CD4-positive, alpha-beta T cell (primary cell): ENCODE results near the gene CENPE. TPM values are rescaled to one million over a fixed set of nuclear protein-coding genes. Genes with fewer than 3 reads are reported as not detected.
"Not testable (repeated sequence)": the region's sequence is repeated elsewhere in the genome, so short reads cannot be mapped to it uniquely, and the experiment has no call there.

ENCODE experiments used
- ATAC-seq: fragments of 200-7000 bp; cut with Tn5 transposase; one replicate; pipeline ENCODE4 v1.10.0; 2022; ENCODE audit warnings: mild to moderate bottlenecking; ENCODE audit not compliant: poor library complexity
- CTCF ChIA-PET: fragments of 350-600 bp; sonication (Branson Sonifier 250); formaldehyde crosslinking; loops from one replicate; lab custom pipeline; 2021; ENCODE audit warnings: antibody characterized with exemption, inconsistent platforms; lab: Charles Lee
- POLR2A ChIA-PET: fragments of 350-600 bp; sonication (Branson Sonifier 250); formaldehyde crosslinking; loops from one replicate; lab custom pipeline; 2021; ENCODE audit warnings: antibody characterized with exemption, inconsistent platforms; lab: Charles Lee
- DNase-seq, 14 experiments: peaks; one replicate each; pipeline ENCODE4 v3.0.0-alpha.2; 2013 to 2020; ENCODE audit warnings: mixed read lengths in 2 of 14
- H3K27ac ChIP-seq, 2 donors: one replicate each; pipeline versions ENCODE4 v1.5.1 to v1.7.0; 2013; ENCODE audit warnings: low read length in 2 of 2, low read depth in 1 of 2, mild to moderate bottlenecking in 1 of 2
- H3K27me3 ChIP-seq, 2 experiments: 1 replicate in 1 of 2; 2 replicates in 1 of 2; pipeline versions ENCODE4 v1.6.1 to v1.7.0; 2013; ENCODE audit warnings: low read length in 2 of 2, control low read depth in 1 of 2, mild to moderate bottlenecking in 1 of 2, moderate library complexity in 1 of 2; ENCODE audit not compliant: insufficient read depth in 2 of 2, control insufficient read depth in 1 of 2
- H3K36me3 ChIP-seq: one replicate; pipeline ENCODE4 v1.6.1; 2013; ENCODE audit warnings: low read length, control low read depth; ENCODE audit not compliant: insufficient read depth
- H3K4me1 ChIP-seq: one replicate; pipeline ENCODE4 v1.6.1; 2013; ENCODE audit warnings: low read length, control low read depth; ENCODE audit not compliant: insufficient read depth
- H3K4me3 ChIP-seq: one replicate; pipeline ENCODE4 v1.5.1; 2013; ENCODE audit warnings: mild to moderate bottlenecking, low read length, moderate library complexity
- H3K9me3 ChIP-seq, 2 experiments: 1 replicate in 1 of 2; 2 replicates in 1 of 2; pipeline versions ENCODE4 v1.6.1 to v1.7.0; 2013; ENCODE audit warnings: low read length in 2 of 2, mild to moderate bottlenecking in 2 of 2, control low read depth in 1 of 2, moderate library complexity in 1 of 2; ENCODE audit not compliant: control insufficient read depth in 1 of 2, insufficient read depth in 1 of 2
- H3K27ac Mint-ChIP-seq: one replicate; pipeline ENCODE4 v1.8.0; 2020; ENCODE audit warnings: mixed read lengths
- H3K27me3 Mint-ChIP-seq: one replicate; pipeline ENCODE4 v1.8.0; 2021; ENCODE audit warnings: mixed read lengths
- H3K36me3 Mint-ChIP-seq: one replicate; pipeline ENCODE4 v1.8.0; 2021; ENCODE audit warnings: low read depth, mixed read lengths
- H3K4me1 Mint-ChIP-seq: one replicate; pipeline ENCODE4 v1.8.0; 2021; ENCODE audit warnings: low read depth, mixed read lengths
- H3K4me3 Mint-ChIP-seq: one replicate; pipeline ENCODE4 v1.8.0; 2020; ENCODE audit warnings: mild to moderate bottlenecking, mixed read lengths
- H3K9me3 Mint-ChIP-seq: one replicate; pipeline ENCODE4 v1.8.0; 2020; ENCODE audit warnings: mixed read lengths
- intact Hi-C, 2 experiments: fragments of 100-400 bp; cut with DNase I in 1 of 2; cut with micrococcal nuclease in 1 of 2; formaldehyde crosslinking; loops; one replicate each; pipeline versions ENCODE4 v1.15.1 to v1.9.0; 2023 to 2025; cut with DNase I, micrococcal nuclease
- total RNA-seq, 174 experiments: library from RNA in 2 of 174; stranded (reverse) in 2 of 174; gene quantifications; one replicate each; pipeline ENCODE4 v1.2.3 and lab custom pipeline; 2021 to 2026
- TF ChIP-seq, protein P1 (sequence below): fragments of 200-600 bp; IDR thresholded peaks from one replicate; pipeline ENCODE4 v1.8.0; 2022; ENCODE audit warnings: antibody characterized with exemption, mild to moderate bottlenecking

Gene CENPE
- total RNA-seq, 2 experiments from 2014 or later, result 2.7 to 3.2 TPM

GRCh38 chr4:103193457-103193856, 4.7 kb downstream of the CENPE start:
- ChIA-PET POLR2A (no interaction called here), CTCF (no interaction called here)
- H3K9me3 Mint-ChIP-seq, result no peaks in the 10 kb centered on the region
- Histone ChIP-seq H3K4me1 (peaks cover 8% of the 10 kb centered on the region), H3K4me3 (no peak overlapping the region), H3K36me3 (no peaks in the 10 kb centered on the region), H3K9me3 (no peaks in the 10 kb centered on the region), H3K27ac (no peak overlapping the region), H3K27me3 (no peaks in the 10 kb centered on the region)
- no peaks in the 10 kb centered on the region for H3K27me3 Mint-ChIP-seq
- no peak overlapping the region for H3K4me3 Mint-ChIP-seq
- intact Hi-C loops, result no loop called here
- H3K27ac Mint-ChIP-seq, result no peak overlapping the region
- H3K36me3 Mint-ChIP-seq, result peaks cover 3% of the 10 kb centered on the region
- TF ChIP-seq, protein P1, sequence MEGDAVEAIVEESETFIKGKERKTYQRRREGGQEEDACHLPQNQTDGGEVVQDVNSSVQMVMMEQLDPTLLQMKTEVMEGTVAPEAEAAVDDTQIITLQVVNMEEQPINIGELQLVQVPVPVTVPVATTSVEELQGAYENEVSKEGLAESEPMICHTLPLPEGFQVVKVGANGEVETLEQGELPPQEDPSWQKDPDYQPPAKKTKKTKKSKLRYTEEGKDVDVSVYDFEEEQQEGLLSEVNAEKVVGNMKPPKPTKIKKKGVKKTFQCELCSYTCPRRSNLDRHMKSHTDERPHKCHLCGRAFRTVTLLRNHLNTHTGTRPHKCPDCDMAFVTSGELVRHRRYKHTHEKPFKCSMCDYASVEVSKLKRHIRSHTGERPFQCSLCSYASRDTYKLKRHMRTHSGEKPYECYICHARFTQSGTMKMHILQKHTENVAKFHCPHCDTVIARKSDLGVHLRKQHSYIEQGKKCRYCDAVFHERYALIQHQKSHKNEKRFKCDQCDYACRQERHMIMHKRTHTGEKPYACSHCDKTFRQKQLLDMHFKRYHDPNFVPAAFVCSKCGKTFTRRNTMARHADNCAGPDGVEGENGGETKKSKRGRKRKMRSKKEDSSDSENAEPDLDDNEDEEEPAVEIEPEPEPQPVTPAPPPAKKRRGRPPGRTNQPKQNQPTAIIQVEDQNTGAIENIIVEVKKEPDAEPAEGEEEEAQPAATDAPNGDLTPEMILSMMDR, result no peak
- peaks cover 12% of the 10 kb centered on the region for H3K4me1 Mint-ChIP-seq
- ATAC-seq (no peak), DNase-seq (no peak)

DNA sequence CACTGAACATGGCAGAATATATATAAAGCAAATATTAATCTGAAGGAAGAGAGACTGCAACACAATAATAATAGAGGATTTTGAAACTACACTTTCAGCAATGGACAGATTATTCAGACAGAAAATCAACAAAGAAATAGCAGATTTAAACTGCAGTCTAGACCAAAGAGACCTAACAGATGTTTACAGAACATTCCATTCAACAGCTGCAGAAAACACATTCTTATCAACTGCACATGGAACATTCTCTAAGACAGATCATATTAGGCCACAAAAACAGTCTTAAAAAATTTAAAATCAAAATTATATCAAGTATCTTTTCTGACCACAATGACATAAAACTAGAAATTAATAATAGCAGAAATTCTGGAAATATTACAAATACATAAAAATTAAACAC, 27.1 kb downstream of the CENPE start:
- Mint-ChIP-seq H3K27me3 (no peaks in the 10 kb centered on the region), H3K36me3 (peaks cover 17% of the 10 kb centered on the region), H3K4me1 (no peaks in the 10 kb centered on the region), H3K4me3 (no peak overlapping the region), H3K9me3 (peaks cover 5% of the 10 kb centered on the region), H3K27ac (no peak overlapping the region)
- DNase-seq, result no peak
- ChIA-PET CTCF (no interaction called here), POLR2A (no interaction called here)
- intact Hi-C loops, result no loop called here
- ATAC-seq, result no peak
- Histone ChIP-seq H3K4me3 (no peak overlapping the region), H3K27ac (no peak overlapping the region), H3K4me1 (no peaks in the 10 kb centered on the region), H3K36me3 (no peaks in the 10 kb centered on the region), H3K27me3 (no peaks in the 10 kb centered on the region), H3K9me3 (peaks cover 9 to 15% of the 10 kb centered on the region in 2 experiments)
- TF ChIP-seq, protein P1, result no peak

DNA sequence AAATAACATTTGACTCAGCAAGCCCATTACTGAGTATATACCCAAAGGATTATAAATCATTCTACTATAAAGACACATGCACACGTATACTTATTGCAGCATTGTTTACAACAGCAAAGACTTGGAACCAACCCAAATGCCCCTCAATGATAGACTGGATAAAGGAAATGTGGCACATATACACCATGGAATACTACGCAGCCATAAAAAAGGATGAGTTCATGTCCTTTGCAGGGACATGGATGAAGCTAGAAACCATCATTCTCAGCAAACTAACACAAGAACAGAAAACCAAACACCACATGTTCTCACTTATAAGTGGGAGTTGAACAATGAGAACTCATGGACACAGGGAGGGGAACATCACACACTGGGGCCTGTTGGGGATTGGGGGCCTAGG, 28.4 kb downstream of the CENPE start:
- H3K36me3 ChIP-seq, intact Hi-C loops, H3K27ac ChIP-seq, H3K27me3 ChIP-seq, H3K4me3 Mint-ChIP-seq, H3K27ac Mint-ChIP-seq, H3K27me3 Mint-ChIP-seq, POLR2A ChIA-PET, H3K4me1 ChIP-seq, H3K4me1 Mint-ChIP-seq, H3K4me3 ChIP-seq, CTCF ChIA-PET, DNase-seq, H3K9me3 Mint-ChIP-seq, ATAC-seq: not testable (repeated sequence)
- H3K36me3 Mint-ChIP-seq, result peaks cover 17% of the 10 kb centered on the region
- H3K9me3 ChIP-seq, result peaks cover 9 to 15% of the 10 kb centered on the region in 2 experiments

GRCh38 chr4:103168993-103169392, 29.1 kb downstream of the CENPE start:
- intact Hi-C loops, result no loop called here
- H3K27ac ChIP-seq, result no peak overlapping the region
- Mint-ChIP-seq H3K27ac (no peak overlapping the region), H3K27me3 (no peaks in the 10 kb centered on the region), H3K36me3 (peaks cover 17% of the 10 kb centered on the region), H3K9me3 (peaks cover 5% of the 10 kb centered on the region), H3K4me1 (no peaks in the 10 kb centered on the region), H3K4me3 (no peak overlapping the region)
- ChIA-PET CTCF (no interaction called here), POLR2A (no interaction called here)
- ATAC-seq (no peak), DNase-seq (no peak)
- no peaks in the 10 kb centered on the region for H3K27me3 ChIP-seq
- no peaks in the 10 kb centered on the region for H3K36me3 ChIP-seq
- no peaks in the 10 kb centered on the region for H3K4me1 ChIP-seq
- H3K9me3 ChIP-seq, result peaks cover 9 to 15% of the 10 kb centered on the region in 2 experiments
- TF ChIP-seq, protein P1, result no peak
- no peak overlapping the region for H3K4me3 ChIP-seq
